Measurements from ENCODE around the gene USP5. TPM values are rescaled to one million over a fixed set of nuclear protein-coding genes. Genes with fewer than 3 reads are reported as not detected.

The USP5 gene
- total RNA-seq, 3 donors from 2014 or later (not counting 1 experiment from before 2014, with no cell fraction given), result 48.3 to 67.2 (median 57.2) TPM

DNA sequence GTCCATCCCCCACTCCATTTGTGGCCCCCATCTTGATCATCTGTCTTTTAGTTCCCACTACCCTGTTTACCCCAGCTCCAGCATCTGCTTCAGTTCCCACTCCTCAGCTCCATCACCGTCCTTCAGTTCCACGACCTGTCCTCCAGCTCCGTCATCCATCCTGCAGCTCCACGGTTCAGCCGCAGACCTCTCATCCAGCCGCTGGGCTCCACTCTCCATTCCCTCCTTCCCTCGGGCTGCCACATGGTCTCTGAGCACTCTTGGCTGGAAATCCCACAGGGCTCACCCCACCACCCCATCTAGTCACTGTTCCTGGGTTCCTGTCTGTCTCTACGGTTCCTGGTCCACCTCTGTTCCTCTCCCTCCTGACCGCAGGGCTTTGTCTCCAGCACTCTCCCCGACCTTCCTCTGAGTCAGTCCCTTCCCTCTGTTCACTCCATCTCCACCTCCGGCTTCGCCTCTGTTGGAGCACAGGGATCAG, 27.0 kb upstream of the USP5 start:
- Histone ChIP-seq H3K27ac (ENCODE audit: low read length) (no peak overlapping the region), H3K36me3 (ENCODE audit: control insufficient read depth, insufficient read depth, low read length) (no peaks in the 10 kb centered on the region), H3K4me1 (ENCODE audit: control insufficient read depth, insufficient read depth, low read length) (peaks cover 33% of the 10 kb centered on the region), H3K9me3 (ENCODE audit: control insufficient read depth, insufficient read depth, low read length) (no peaks in the 10 kb centered on the region), H3K27me3 (ENCODE audit: control insufficient read depth, insufficient read depth, low read length) (peaks cover 51% of the 10 kb centered on the region), H3K4me3 (ENCODE audit: low read length) (no peak overlapping the region)
- TF ChIP-seq, protein P1, sequence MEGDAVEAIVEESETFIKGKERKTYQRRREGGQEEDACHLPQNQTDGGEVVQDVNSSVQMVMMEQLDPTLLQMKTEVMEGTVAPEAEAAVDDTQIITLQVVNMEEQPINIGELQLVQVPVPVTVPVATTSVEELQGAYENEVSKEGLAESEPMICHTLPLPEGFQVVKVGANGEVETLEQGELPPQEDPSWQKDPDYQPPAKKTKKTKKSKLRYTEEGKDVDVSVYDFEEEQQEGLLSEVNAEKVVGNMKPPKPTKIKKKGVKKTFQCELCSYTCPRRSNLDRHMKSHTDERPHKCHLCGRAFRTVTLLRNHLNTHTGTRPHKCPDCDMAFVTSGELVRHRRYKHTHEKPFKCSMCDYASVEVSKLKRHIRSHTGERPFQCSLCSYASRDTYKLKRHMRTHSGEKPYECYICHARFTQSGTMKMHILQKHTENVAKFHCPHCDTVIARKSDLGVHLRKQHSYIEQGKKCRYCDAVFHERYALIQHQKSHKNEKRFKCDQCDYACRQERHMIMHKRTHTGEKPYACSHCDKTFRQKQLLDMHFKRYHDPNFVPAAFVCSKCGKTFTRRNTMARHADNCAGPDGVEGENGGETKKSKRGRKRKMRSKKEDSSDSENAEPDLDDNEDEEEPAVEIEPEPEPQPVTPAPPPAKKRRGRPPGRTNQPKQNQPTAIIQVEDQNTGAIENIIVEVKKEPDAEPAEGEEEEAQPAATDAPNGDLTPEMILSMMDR (IDR thresholded peaks at IDR 0.05), result no peak
- no peak for DNase-seq
- intact Hi-C loops (cut with micrococcal nuclease), result loop anchor here (5.0 kb wide), 1 partner anchor 73 kb away; the partner anchor contains the start of gene MLF2
- H3K4me3 Mint-ChIP-seq, result no peak overlapping the region
- H3K4me1 Mint-ChIP-seq, result peaks cover 20 to 39% of the 10 kb centered on the region in 2 donors
- no peak for ATAC-seq
- WGBS (ENCODE audit: insufficient coverage), result 79% methylated on average over 11 of the region's 12 CpGs
- H3K9me3 Mint-ChIP-seq, result no peaks in the 10 kb centered on the region
- H3K36me3 Mint-ChIP-seq, result no peaks in the 10 kb centered on the region
- peaks cover 50 to 71% of the 10 kb centered on the region in 2 donors for H3K27me3 Mint-ChIP-seq (ENCODE audit: low read depth in 2 of 2)
- no peak overlapping the region for H3K27ac Mint-ChIP-seq

DNA sequence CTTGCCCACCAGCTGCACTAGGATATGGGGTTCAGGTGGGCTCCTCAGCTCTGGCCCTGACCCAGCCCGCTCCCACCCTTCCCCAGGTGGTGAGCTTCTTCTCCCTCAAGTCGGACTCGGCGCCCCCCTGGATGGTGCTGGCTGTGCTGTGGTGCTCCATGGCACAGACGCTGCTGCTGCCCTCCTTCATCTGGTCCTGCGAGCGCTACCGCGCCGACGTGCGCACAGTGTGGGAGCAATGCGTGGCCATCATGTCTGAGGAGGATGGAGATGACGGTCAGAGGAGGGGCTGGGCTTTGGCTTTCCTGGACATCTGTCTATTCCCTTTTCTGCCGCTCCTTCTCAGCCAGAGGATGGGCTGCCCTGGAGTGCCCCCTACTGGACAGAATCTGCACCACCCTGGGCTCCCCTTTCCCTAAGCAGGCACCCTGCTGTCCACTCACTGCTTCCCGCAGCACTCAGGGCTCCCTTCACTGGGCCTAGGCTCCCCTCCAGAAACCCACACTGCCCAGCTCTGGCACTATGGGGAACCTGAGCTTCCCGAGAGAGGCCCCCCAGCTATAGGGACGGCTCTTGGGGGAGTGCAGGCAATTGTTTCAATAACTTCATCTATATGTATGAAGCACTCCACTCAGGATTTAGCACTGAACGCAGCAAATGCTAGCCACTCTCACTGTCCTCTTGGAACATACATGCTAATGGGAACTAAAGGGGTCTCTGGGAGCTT, 26.4 kb upstream of the USP5 start:
- Mint-ChIP-seq H3K9me3 (no peaks in the 10 kb centered on the region), H3K27me3 (ENCODE audit: low read depth in 2 of 2) (peaks cover 55 to 73% of the 10 kb centered on the region in 2 donors), H3K4me1 (peaks cover 20 to 39% of the 10 kb centered on the region in 2 donors), H3K36me3 (no peaks in the 10 kb centered on the region), H3K27ac (no peak overlapping the region), H3K4me3 (peak overlapping the region; percentile 31)
- no peaks in the 10 kb centered on the region for H3K36me3 ChIP-seq (ENCODE audit: control insufficient read depth, insufficient read depth, low read length)
- intact Hi-C loops (cut with micrococcal nuclease), result loop anchor here (5.0 kb wide), 1 partner anchor 73 kb away; the partner anchor contains the start of gene MLF2
- 19% methylated on average over 18 of the region's 19 CpGs for WGBS (ENCODE audit: insufficient coverage)
- H3K27me3 ChIP-seq (ENCODE audit: control insufficient read depth, insufficient read depth, low read length), result peaks cover 52% of the 10 kb centered on the region
- H3K4me3 ChIP-seq (ENCODE audit: low read length), result no peak overlapping the region
- ATAC-seq (peak; percentile 57 to 72 (median 67)), DNase-seq (peak; percentile 60 to 88)
- H3K9me3 ChIP-seq (ENCODE audit: control insufficient read depth, insufficient read depth, low read length), result no peaks in the 10 kb centered on the region
- peaks cover 33% of the 10 kb centered on the region for H3K4me1 ChIP-seq (ENCODE audit: control insufficient read depth, insufficient read depth, low read length)
- TF ChIP-seq, protein P1 (IDR thresholded peaks at IDR 0.05), result peak; percentile 64
- no peak overlapping the region for H3K27ac ChIP-seq (ENCODE audit: low read length)

DNA sequence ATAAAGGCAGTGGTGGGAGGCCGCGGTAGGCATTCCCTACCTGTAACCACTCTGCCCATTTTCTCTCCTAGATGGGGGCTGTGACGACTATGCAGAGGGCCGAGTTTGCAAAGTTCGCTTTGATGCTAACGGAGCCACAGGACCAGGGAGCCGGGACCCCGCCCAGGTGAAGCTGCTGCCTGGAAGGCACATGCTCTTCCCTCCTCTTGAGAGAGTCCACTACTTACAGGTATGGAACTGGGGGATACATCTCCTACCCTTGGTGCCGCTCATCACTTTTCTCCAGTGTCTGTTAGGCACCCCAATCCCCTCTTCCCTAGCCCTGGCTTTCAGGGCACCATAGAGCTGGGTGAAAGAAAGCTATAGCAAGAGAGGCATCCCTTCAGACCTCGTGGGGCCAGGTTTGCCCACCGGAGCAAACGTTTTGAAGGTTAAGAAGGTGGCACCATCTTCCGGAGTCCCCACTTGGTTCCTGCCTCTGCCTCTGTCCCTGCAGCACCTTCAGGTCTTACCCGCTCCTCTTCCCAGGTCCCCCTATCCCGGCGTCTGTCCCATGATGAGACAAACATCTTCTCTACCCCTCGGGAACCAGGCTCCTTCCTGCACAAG, 25.7 kb upstream of the USP5 start:
- intact Hi-C loops (cut with micrococcal nuclease), result loop anchor here (5.0 kb wide), 1 partner anchor 74 kb away; the partner anchor contains the start of gene MLF2
- peaks cover 52% of the 10 kb centered on the region for H3K27me3 ChIP-seq (ENCODE audit: control insufficient read depth, insufficient read depth, low read length)
- no peak overlapping the region for H3K4me3 ChIP-seq (ENCODE audit: low read length)
- H3K27ac ChIP-seq (ENCODE audit: low read length), result no peak overlapping the region
- no peak for DNase-seq
- peaks cover 30% of the 10 kb centered on the region for H3K4me1 ChIP-seq (ENCODE audit: control insufficient read depth, insufficient read depth, low read length)
- no peaks in the 10 kb centered on the region for H3K36me3 ChIP-seq (ENCODE audit: control insufficient read depth, insufficient read depth, low read length)
- TF ChIP-seq, protein P1 (IDR thresholded peaks at IDR 0.05), result no peak
- H3K27me3 Mint-ChIP-seq (ENCODE audit: low read depth in 2 of 2), result peaks cover 62 to 73% of the 10 kb centered on the region in 2 donors
- no peaks in the 10 kb centered on the region for H3K9me3 ChIP-seq (ENCODE audit: control insufficient read depth, insufficient read depth, low read length)
- no peak for ATAC-seq
- 89% methylated on average over 17 of the region's 17 CpGs for WGBS (ENCODE audit: insufficient coverage)
- no peaks in the 10 kb centered on the region for H3K36me3 Mint-ChIP-seq
- H3K4me3 Mint-ChIP-seq, result peak overlapping the region; percentile 31
- H3K27ac Mint-ChIP-seq, result no peak overlapping the region
- peaks cover 20 to 39% of the 10 kb centered on the region in 2 donors for H3K4me1 Mint-ChIP-seq
- H3K9me3 Mint-ChIP-seq, result no peaks in the 10 kb centered on the region

Data from natural killer cell (primary cell).